ENCODE results near the gene SSTR5. TPM values are rescaled to one million over a fixed set of nuclear protein-coding genes. Genes with fewer than 3 reads are reported as not detected.

SSTR5 gene
- total RNA-seq, 4 donors from 2014 or later = 1.5 TPM; not detected in 3

GRCh38 chr16:1036166-1036565 is 36.4 kb upstream of the SSTR5 start:
- WGBS = 25% methylated on average over 4 of the region's 15 CpGs
- H3K27me3 ChIP-seq = peaks cover 67% of the 10 kb centered on the region
- DNase-seq (ENCODE audit: low spot score in 2 of 2) = no peak

GRCh38 chr16:1036726-1037393 is 35.7 kb upstream of the SSTR5 start:
- H3K9me3 ChIP-seq = no peaks in the 10 kb centered on the region
- 33% methylated on average over 1 of the region's 21 CpGs for WGBS
- no peaks in the 10 kb centered on the region for H3K36me3 ChIP-seq
- H3K27me3 ChIP-seq = peaks cover 64% of the 10 kb centered on the region
- no peak overlapping the region for H3K4me3 ChIP-seq
- TF ChIP-seq EP300 (IDR thresholded peaks at IDR 0.05) = no peak
- no peak for TF ChIP-seq CTCF (IDR thresholded peaks at IDR 0.05)
- no peak for TF ChIP-seq POLR2AphosphoS5 (IDR thresholded peaks at IDR 0.05)
- TF ChIP-seq POLR2A (IDR thresholded peaks at IDR 0.05) = no peak
- no peak for DNase-seq (ENCODE audit: low spot score in 2 of 2)
- peaks cover 10% of the 10 kb centered on the region for H3K4me1 ChIP-seq
- H3K27ac ChIP-seq = no peak overlapping the region

More at GRCh38 chr16:1036166-1036565, 36.4 kb upstream of the SSTR5 start:
- Histone ChIP-seq H3K36me3 (no peaks in the 10 kb centered on the region), H3K4me1 (peaks cover 10% of the 10 kb centered on the region), H3K9me3 (no peaks in the 10 kb centered on the region), H3K4me3 (no peak overlapping the region), H3K27ac (no peak overlapping the region)
- TF ChIP-seq EP300 (IDR thresholded peaks at IDR 0.05) (no peak), POLR2AphosphoS5 (IDR thresholded peaks at IDR 0.05) (no peak), CTCF (IDR thresholded peaks at IDR 0.05) (no peak), POLR2A (IDR thresholded peaks at IDR 0.05) (no peak)

- DNase-seq (ENCODE audit: low spot score in 2 of 2) = no peak
- WGBS = 88% methylated on average over 12 of the region's 31 CpGs
- Histone ChIP-seq H3K9me3 (no peaks in the 10 kb centered on the region), H3K27me3 (peaks cover 70% of the 10 kb centered on the region), H3K4me1 (peaks cover 10% of the 10 kb centered on the region), H3K36me3 (no peaks in the 10 kb centered on the region), H3K4me3 (no peak overlapping the region), H3K27ac (no peak overlapping the region)
- TF ChIP-seq POLR2A (IDR thresholded peaks at IDR 0.05) = no peak
- TF ChIP-seq CTCF (IDR thresholded peaks at IDR 0.05) = no peak
- no peak for TF ChIP-seq POLR2AphosphoS5 (IDR thresholded peaks at IDR 0.05)
- no peak for TF ChIP-seq EP300 (IDR thresholded peaks at IDR 0.05)
These were observed 34.9 kb upstream of the SSTR5 start for GRCh38 chr16:1037394-1038257.

GRCh38 chr16:1038932-1039331 is 33.6 kb upstream of the SSTR5 start:
- H3K36me3 ChIP-seq = no peaks in the 10 kb centered on the region
- no peaks in the 10 kb centered on the region for H3K9me3 ChIP-seq
- no peak overlapping the region for H3K4me3 ChIP-seq
- H3K27me3 ChIP-seq = peaks cover 77% of the 10 kb centered on the region
- no peak for DNase-seq (ENCODE audit: low spot score in 2 of 2)
- peaks cover 13% of the 10 kb centered on the region for H3K4me1 ChIP-seq
- TF ChIP-seq POLR2A (IDR thresholded peaks at IDR 0.05) (no peak), POLR2AphosphoS5 (IDR thresholded peaks at IDR 0.05) (no peak)
- 85% methylated on average over 4 of the region's 12 CpGs for WGBS
- no peak overlapping the region for H3K27ac ChIP-seq

GRCh38 chr16:1039762-1040161 is 32.8 kb upstream of the SSTR5 start:
- Histone ChIP-seq H3K9me3 (no peaks in the 10 kb centered on the region), H3K27me3 (peaks cover 84% of the 10 kb centered on the region), H3K4me1 (peaks cover 18% of the 10 kb centered on the region), H3K36me3 (no peaks in the 10 kb centered on the region), H3K4me3 (no peak overlapping the region), H3K27ac (no peak overlapping the region)
- TF ChIP-seq POLR2A (IDR thresholded peaks at IDR 0.05) (no peak), CTCF (IDR thresholded peaks at IDR 0.05) (no peak), POLR2AphosphoS5 (IDR thresholded peaks at IDR 0.05) (no peak), EP300 (IDR thresholded peaks at IDR 0.05) (no peak)
- DNase-seq (ENCODE audit: low spot score in 2 of 2) = no peak
- 74% methylated on average over 11 of the region's 11 CpGs for WGBS
